ENCODE results near the gene SPOCK2. TPM values are rescaled to one million over a fixed set of nuclear protein-coding genes. Genes with fewer than 3 reads are reported as not detected.

SPOCK2 gene
- total RNA-seq, 1 experiment from 2014 or later = 1.8 TPM

DNA sequence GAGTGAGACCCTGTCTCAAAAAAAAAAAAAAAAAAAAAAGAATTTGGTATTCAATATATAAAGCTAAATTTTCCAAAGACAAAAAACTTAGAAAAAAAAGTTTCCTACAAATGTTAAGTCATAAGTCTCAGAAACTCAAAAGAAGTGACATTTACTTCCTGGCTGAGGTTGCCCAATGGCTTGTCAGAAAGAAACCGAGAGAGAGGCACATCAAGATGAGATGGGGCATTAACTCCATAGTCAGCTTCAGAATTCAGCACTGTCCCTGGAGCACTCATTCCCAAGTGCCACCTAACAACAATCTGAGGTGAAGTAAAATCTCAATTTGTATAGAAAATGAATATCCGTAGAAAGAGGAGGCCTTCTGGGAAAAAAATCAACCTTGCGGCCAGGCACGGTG, 6.8 kb upstream of the SPOCK2 start:
- no peak for DNase-seq
- Histone ChIP-seq H2AFZ (ENCODE audit: low read length) (no peak overlapping the region), H3K56ac (ENCODE audit: insufficient read length, low read depth, low read length) (no peak overlapping the region), H3K9ac (ENCODE audit: extremely low read depth, insufficient read length, low read length) (no peak overlapping the region), H2BK120ac (ENCODE audit: low read depth, low read length, poor library complexity, severe bottlenecking) (no peak overlapping the region), H3K79me2 (ENCODE audit: insufficient read depth, low read length) (no peaks in the 10 kb centered on the region), H3K27ac (ENCODE audit: insufficient read length, low read depth, low read length) (no peak overlapping the region), H3K23ac (ENCODE audit: insufficient read length, low read depth, low read length) (no peak overlapping the region), H4K5ac (ENCODE audit: insufficient read length, low read depth, low read length) (no peak overlapping the region), H3K4me2 (ENCODE audit: insufficient read depth, insufficient read length, low read length) (no peak overlapping the region), H3K4me1 (ENCODE audit: insufficient read depth, low read length) (no peaks in the 10 kb centered on the region), H2BK20ac (ENCODE audit: low read depth, low read length, poor library complexity, severe bottlenecking) (no peak overlapping the region), H3T11ph (ENCODE audit: low read length) (no peak overlapping the region), H2AK5ac (ENCODE audit: insufficient read length, low read length) (no peak overlapping the region), H2BK12ac (ENCODE audit: insufficient read length, low read depth, low read length) (no peak overlapping the region), H3K4ac (ENCODE audit: low read depth, low read length) (no peak overlapping the region), H4K8ac (replicated peaks; ENCODE audit: insufficient read length, low read depth, low read length) (no peak overlapping the region), H3K9me3 (ENCODE audit: control insufficient read depth, low read depth, low read length) (no peaks in the 10 kb centered on the region), H3K14ac (ENCODE audit: insufficient read depth, low read length) (no peak overlapping the region), H2BK5ac (ENCODE audit: insufficient read length, low read length) (no peak overlapping the region), H3K18ac (ENCODE audit: insufficient read length, low read depth, low read length) (no peak overlapping the region), H4K20me1 (ENCODE audit: control insufficient read depth, insufficient read depth, insufficient read length) (no peaks in the 10 kb centered on the region), H3K23me2 (ENCODE audit: insufficient read length, low read depth, low read length, poor library complexity, severe bottlenecking) (no peaks in the 10 kb centered on the region), H2BK15ac (ENCODE audit: low read depth, low read length) (no peak overlapping the region), H3K79me1 (ENCODE audit: insufficient read depth, low read depth, low read length, poor library complexity, severe bottlenecking) (no peaks in the 10 kb centered on the region), H3K27me3 (ENCODE audit: insufficient read depth, low read length) (no peaks in the 10 kb centered on the region), H4K91ac (ENCODE audit: insufficient read length, low read depth, low read length) (no peak overlapping the region)
- no peak overlapping the region for H3K4me3 Mint-ChIP-seq
- no peaks in the 10 kb centered on the region for H3K9me3 Mint-ChIP-seq
- no peak overlapping the region; a peak in 1 of 7 replicates for H3K27ac Mint-ChIP-seq
- WGBS (ENCODE audit: extremely low coverage, insufficient read length, low lambda C conversion rate) = no CpG with 5 or more reads among the region's 4 CpGs
- TF ChIP-seq, protein P1, sequence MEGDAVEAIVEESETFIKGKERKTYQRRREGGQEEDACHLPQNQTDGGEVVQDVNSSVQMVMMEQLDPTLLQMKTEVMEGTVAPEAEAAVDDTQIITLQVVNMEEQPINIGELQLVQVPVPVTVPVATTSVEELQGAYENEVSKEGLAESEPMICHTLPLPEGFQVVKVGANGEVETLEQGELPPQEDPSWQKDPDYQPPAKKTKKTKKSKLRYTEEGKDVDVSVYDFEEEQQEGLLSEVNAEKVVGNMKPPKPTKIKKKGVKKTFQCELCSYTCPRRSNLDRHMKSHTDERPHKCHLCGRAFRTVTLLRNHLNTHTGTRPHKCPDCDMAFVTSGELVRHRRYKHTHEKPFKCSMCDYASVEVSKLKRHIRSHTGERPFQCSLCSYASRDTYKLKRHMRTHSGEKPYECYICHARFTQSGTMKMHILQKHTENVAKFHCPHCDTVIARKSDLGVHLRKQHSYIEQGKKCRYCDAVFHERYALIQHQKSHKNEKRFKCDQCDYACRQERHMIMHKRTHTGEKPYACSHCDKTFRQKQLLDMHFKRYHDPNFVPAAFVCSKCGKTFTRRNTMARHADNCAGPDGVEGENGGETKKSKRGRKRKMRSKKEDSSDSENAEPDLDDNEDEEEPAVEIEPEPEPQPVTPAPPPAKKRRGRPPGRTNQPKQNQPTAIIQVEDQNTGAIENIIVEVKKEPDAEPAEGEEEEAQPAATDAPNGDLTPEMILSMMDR (conservative IDR thresholded peaks at IDR 0.05) = no peak
- peaks cover 2% of the 10 kb centered on the region for H3K27me3 Mint-ChIP-seq (ENCODE audit: low read depth)
- peaks cover 0 to 5% of the 10 kb centered on the region in 2 experiments; a peak in 1 of 4 replicates for H3K4me1 Mint-ChIP-seq
- H3K36me3 Mint-ChIP-seq (ENCODE audit: insufficient read depth in 1 of 3, low read depth in 3 of 3) = peaks cover 0 to 14% (median 4%) of the 10 kb centered on the region in 3 experiments; a peak in 4 of 7 replicates
